Fibroblast of peridontal ligament (primary cell): ENCODE results near the gene VASN.

Source experiments
- DNase-seq: peaks from one replicate; pipeline ENCODE4 v3.0.0-alpha.2; 2010; ENCODE audit errors: extremely low read depth

VASN gene

GRCh38 chr16:4354512-4355409 is 16.9 kb upstream of the VASN start:
- no peak for DNase-seq

- DNase-seq: no peak
These were observed 14.8 kb upstream of the VASN start for GRCh38 chr16:4356820-4357219.

- no peak for DNase-seq
These were observed 13.4 kb upstream of the VASN start for GRCh38 chr16:4358236-4358635.

- no peak for DNase-seq
These were observed 12.7 kb upstream of the VASN start for GRCh38 chr16:4358831-4359561.

GRCh38 chr16:4359914-4360313 is 11.7 kb upstream of the VASN start:
- no peak for DNase-seq

GRCh38 chr16:4360538-4361021 is 11.1 kb upstream of the VASN start:
- no peak for DNase-seq

- DNase-seq: no peak
These were observed 10.4 kb upstream of the VASN start for GRCh38 chr16:4361033-4361943.

- no peak for DNase-seq
These were observed 9.7 kb upstream of the VASN start for GRCh38 chr16:4361944-4362311.

GRCh38 chr16:4362476-4363135 is 9.0 kb upstream of the VASN start:
- DNase-seq: no peak

GRCh38 chr16:4364196-4365013 is 7.2 kb upstream of the VASN start:
- DNase-seq: no peak

- DNase-seq: no peak
These were observed 6.6 kb upstream of the VASN start for GRCh38 chr16:4365014-4365406.

- no peak for DNase-seq
These were observed 6.0 kb upstream of the VASN start for GRCh38 chr16:4365615-4366014.

- DNase-seq: no peak
These were observed 5.6 kb upstream of the VASN start for GRCh38 chr16:4366016-4366415.

GRCh38 chr16:4367393-4367856 is 4.2 kb upstream of the VASN start:
- DNase-seq: no peak

GRCh38 chr16:4369007-4369733 is 2.5 kb upstream of the VASN start:
- no peak for DNase-seq

GRCh38 chr16:4370151-4370550 is 1.5 kb upstream of the VASN start:
- no peak for DNase-seq

- DNase-seq: peak; percentile 88
These were observed 885 bp upstream of the VASN start for GRCh38 chr16:4370570-4371356.

- DNase-seq: no peak
These were observed 441 bp downstream of the VASN start for GRCh38 chr16:4372001-4372577.
